GM10266 (cell line): Measurements from ENCODE around the gene INTS1.

Experiments used
- DNase-seq: peaks from one replicate; pipeline ENCODE4 v3.0.0; 2012; ENCODE audit errors: extremely low spot score
- TF ChIP-seq, protein P1 (sequence below): IDR thresholded peaks from 2 replicates; pipeline ENCODE4 v1.5.1; 2012; ENCODE audit warnings: mild to moderate bottlenecking, low read depth; ENCODE audit not compliant: control insufficient read depth, insufficient read depth; ENCODE audit errors: missing control alignments

INTS1 gene

GRCh38 chr7:1474736-1475135, 29.5 kb downstream of the INTS1 start:
- DNase-seq: no peak
- TF ChIP-seq, protein P1, sequence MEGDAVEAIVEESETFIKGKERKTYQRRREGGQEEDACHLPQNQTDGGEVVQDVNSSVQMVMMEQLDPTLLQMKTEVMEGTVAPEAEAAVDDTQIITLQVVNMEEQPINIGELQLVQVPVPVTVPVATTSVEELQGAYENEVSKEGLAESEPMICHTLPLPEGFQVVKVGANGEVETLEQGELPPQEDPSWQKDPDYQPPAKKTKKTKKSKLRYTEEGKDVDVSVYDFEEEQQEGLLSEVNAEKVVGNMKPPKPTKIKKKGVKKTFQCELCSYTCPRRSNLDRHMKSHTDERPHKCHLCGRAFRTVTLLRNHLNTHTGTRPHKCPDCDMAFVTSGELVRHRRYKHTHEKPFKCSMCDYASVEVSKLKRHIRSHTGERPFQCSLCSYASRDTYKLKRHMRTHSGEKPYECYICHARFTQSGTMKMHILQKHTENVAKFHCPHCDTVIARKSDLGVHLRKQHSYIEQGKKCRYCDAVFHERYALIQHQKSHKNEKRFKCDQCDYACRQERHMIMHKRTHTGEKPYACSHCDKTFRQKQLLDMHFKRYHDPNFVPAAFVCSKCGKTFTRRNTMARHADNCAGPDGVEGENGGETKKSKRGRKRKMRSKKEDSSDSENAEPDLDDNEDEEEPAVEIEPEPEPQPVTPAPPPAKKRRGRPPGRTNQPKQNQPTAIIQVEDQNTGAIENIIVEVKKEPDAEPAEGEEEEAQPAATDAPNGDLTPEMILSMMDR: no peak

GRCh38 chr7:1473864-1474512, 30.2 kb downstream of the INTS1 start:
- peak; percentile 95 for DNase-seq

DNA sequence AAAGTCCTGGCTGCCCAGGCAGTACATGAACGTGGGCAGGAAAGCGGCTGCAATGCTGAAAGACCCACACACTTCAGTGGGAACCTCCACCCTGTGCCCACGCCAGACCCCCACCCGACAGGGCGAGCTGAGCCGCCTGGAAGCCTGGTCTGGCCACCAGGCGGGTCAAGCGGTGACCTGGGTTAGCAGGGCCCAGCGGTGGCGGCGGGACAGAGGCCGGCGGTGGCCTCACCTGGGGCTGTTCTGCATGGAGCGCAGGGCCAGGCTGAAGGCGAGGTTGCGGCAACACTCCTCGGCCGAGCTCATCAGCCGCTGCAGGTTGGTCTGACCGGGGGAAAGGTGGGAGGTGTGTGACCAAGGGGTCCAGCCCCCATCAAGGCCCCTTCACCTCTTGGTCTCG, 33.3 kb downstream of the INTS1 start:
- TF ChIP-seq, protein P1: no peak
- DNase-seq: no peak

More at GRCh38 chr7:1473864-1474512, 30.2 kb downstream of the INTS1 start:
- TF ChIP-seq, protein P1: peak; percentile 97

- TF ChIP-seq, protein P1: no peak
- DNase-seq: no peak
Measured at GRCh38 chr7:1468643-1469298, 35.4 kb downstream of the INTS1 start.

DNA sequence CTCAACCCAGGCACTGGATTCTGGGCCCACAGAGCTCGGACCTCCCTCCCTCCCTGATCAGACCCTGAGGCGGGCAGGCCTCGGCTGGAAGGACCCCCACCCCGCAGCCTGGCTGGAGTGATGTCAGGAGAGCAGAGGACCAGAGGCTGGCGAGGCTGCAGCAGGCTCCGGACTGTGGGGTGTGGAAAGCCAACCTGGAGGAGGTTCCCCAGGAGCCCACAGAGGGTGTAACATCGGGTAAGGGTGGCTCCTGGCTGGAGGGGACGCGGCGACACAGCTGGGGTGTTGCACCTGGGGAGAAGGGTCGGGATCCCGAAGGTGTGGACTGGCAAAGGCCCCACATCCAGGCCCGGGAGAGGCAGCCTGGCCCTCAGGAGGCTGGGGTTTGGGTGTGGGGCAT, 36.0 kb downstream of the INTS1 start:
- TF ChIP-seq, protein P1: no peak
- no peak for DNase-seq

GRCh38 chr7:1466524-1467271, 37.5 kb downstream of the INTS1 start:
- TF ChIP-seq, protein P1: peak; percentile 23
- no peak for DNase-seq
